HG03432 (cell line): ENCODE results near the gene CCT3.
"Not testable (repeated sequence)": the region's sequence is repeated elsewhere in the genome, so short reads cannot be mapped to it uniquely, and the experiment has no call there.

Source experiments
- ATAC-seq: cut with Tn5 transposase; IDR thresholded peaks from one replicate; pipeline ENCODE4 v1.9.1; 2021; ENCODE audit warnings: mild to moderate bottlenecking, moderate library complexity; ENCODE audit not compliant: unreplicated experiment

Gene CCT3

GRCh38 chr1:156337052-156337887 lies 822 bp downstream of the CCT3 start:
- ATAC-seq: no peak

- ATAC-seq: no peak
Observed at GRCh38 chr1:156336242-156336641, 1.9 kb downstream of the CCT3 start.

- not testable (repeated sequence) for ATAC-seq
Observed at GRCh38 chr1:156323179-156323578, 14.9 kb downstream of the CCT3 start.

GRCh38 chr1:156320560-156320959 lies 17.5 kb downstream of the CCT3 start:
- no peak for ATAC-seq

GRCh38 chr1:156319664-156320063 lies 18.4 kb downstream of the CCT3 start:
- ATAC-seq: no peak

- ATAC-seq: no peak
Observed at GRCh38 chr1:156316909-156317308, 21.2 kb downstream of the CCT3 start.

GRCh38 chr1:156310962-156311361 lies 27.1 kb downstream of the CCT3 start:
- no peak for ATAC-seq

- no peak for ATAC-seq
Observed at GRCh38 chr1:156308078-156308477, 30.0 kb downstream of the CCT3 start.

- ATAC-seq: no peak
Observed at GRCh38 chr1:156305215-156305614, 32.9 kb downstream of the CCT3 start.

GRCh38 chr1:156303241-156303640 lies 34.9 kb downstream of the CCT3 start:
- ATAC-seq: no peak

GRCh38 chr1:156298852-156299357 lies 39.2 kb downstream of the CCT3 start, which contains the start of gene VHLL:
TSS of gene VHLL (minus strand) at chr1:156299307. CDS start at chr1:156299189, 118 bp downstream.
- no peak for ATAC-seq

GRCh38 chr1:156295391-156295947 lies 42.6 kb downstream of the CCT3 start, which contains the start of gene GLMP:
TSS of gene GLMP (minus strand) at chr1:156295679. CDS start at chr1:156295645, 34 bp downstream.
- ATAC-seq: peak; percentile 62

GRCh38 chr1:156293895-156294294 lies 44.2 kb downstream of the CCT3 start:
- ATAC-seq: no peak

GRCh38 chr1:156293098-156293434 lies 45.0 kb downstream of the CCT3 start:
- ATAC-seq: no peak

GRCh38 chr1:156291226-156292061 lies 46.6 kb downstream of the CCT3 start:
- no peak for ATAC-seq

GRCh38 chr1:156289857-156290256 lies 48.2 kb downstream of the CCT3 start:
- ATAC-seq: no peak

GRCh38 chr1:156286061-156286460 lies 52.0 kb downstream of the CCT3 start:
- no peak for ATAC-seq

- ATAC-seq: no peak
Observed at GRCh38 chr1:156285437-156285836, 52.7 kb downstream of the CCT3 start.

- ATAC-seq: no peak
Observed at GRCh38 chr1:156284757-156285156, 53.3 kb downstream of the CCT3 start.

- no peak for ATAC-seq
Observed at GRCh38 chr1:156284112-156284511, 54.0 kb downstream of the CCT3 start, which contains the start of gene TMEM79. TSS of gene TMEM79 (plus strand) at chr1:156284325. CDS start at chr1:156285227, 902 bp downstream.

- ATAC-seq: no peak
Observed at GRCh38 chr1:156283521-156283920, 54.6 kb downstream of the CCT3 start.
